ENCODE data around the gene URB1. TPM values are rescaled to one million over a fixed set of nuclear protein-coding genes. Genes with fewer than 3 reads are reported as not detected.

The URB1 gene
- total RNA-seq, 1 donor from 2014 or later = 11.6 TPM

DNA sequence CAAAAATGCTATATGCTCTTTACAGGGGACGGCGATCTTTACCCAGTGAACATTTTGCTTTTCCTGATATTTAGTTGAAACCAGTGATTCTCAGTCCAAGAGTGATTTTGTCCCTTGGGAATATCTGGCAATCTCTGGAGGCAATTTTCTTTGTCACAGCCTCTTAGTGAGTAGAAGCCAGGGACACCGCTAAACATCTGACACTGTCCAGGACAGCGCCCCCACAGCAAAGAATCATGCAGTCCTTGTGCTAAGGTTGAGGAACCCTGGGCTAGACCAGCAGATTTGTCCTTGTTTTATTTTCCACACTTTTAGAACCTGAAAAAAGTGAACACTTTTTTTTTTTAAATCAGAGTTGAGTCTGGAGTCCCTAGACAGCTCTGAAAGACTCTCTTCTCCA, 32.8 kb upstream of the URB1 start:
- H3K4me3 ChIP-seq (ENCODE audit: low read depth, low read length) = no peak overlapping the region
- no peak for DNase-seq (ENCODE audit: low read depth)
- TF ChIP-seq, protein P1, sequence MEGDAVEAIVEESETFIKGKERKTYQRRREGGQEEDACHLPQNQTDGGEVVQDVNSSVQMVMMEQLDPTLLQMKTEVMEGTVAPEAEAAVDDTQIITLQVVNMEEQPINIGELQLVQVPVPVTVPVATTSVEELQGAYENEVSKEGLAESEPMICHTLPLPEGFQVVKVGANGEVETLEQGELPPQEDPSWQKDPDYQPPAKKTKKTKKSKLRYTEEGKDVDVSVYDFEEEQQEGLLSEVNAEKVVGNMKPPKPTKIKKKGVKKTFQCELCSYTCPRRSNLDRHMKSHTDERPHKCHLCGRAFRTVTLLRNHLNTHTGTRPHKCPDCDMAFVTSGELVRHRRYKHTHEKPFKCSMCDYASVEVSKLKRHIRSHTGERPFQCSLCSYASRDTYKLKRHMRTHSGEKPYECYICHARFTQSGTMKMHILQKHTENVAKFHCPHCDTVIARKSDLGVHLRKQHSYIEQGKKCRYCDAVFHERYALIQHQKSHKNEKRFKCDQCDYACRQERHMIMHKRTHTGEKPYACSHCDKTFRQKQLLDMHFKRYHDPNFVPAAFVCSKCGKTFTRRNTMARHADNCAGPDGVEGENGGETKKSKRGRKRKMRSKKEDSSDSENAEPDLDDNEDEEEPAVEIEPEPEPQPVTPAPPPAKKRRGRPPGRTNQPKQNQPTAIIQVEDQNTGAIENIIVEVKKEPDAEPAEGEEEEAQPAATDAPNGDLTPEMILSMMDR (conservative IDR thresholded peaks at IDR 0.05; ENCODE audit: low read depth, low read length) = no peak

DNA sequence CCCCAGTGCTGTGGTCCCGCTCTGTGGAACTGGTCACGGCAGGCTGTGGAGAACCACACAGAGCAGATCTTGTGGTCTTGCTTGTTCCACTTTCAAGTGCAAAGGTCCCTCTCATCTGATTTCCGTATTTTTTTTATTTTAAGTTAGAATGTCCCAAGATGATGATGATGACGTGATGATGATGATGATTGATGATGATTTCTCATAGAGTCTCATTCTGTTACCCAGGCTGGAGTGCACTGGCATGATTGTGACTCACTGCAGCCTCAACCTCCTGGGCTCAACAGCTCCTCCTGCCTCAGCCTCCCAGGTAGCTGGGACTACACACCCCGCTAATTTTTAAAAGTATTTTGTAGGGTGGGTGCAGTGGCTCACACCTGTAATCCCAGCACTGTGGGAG, 31.9 kb upstream of the URB1 start:
- TF ChIP-seq, protein P1 (conservative IDR thresholded peaks at IDR 0.05; ENCODE audit: low read depth, low read length) = no peak
- no peak overlapping the region for H3K4me3 ChIP-seq (ENCODE audit: low read depth, low read length)
- no peak for DNase-seq (ENCODE audit: low read depth)

DNA sequence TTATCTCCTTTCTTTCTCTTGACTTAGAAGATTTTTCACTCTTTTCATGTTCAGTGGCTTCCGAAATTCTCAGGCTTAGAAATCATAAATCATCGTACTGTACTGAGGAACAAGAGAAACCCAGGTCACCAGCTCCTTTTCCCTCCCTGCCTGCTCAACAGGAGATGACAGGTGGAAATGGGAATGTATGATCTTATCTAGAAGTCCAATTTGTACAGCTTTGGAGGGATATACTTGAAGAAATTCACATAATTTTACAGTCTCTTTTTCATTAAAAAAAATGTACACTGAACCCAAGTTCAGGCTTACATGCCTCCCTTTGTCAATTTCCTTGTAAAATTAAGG, 31.4 kb upstream of the URB1 start:
- TF ChIP-seq, protein P1 (conservative IDR thresholded peaks at IDR 0.05; ENCODE audit: low read depth, low read length) = no peak
- no peak overlapping the region for H3K4me3 ChIP-seq (ENCODE audit: low read depth, low read length)
- DNase-seq (ENCODE audit: low read depth) = no peak

GRCh38 chr21:32423320-32424190, 30.7 kb upstream of the URB1 start:
- TF ChIP-seq, protein P1 (conservative IDR thresholded peaks at IDR 0.05; ENCODE audit: low read depth, low read length) = no peak
- H3K4me3 ChIP-seq (ENCODE audit: low read depth, low read length) = no peak overlapping the region
- DNase-seq (ENCODE audit: low read depth) = no peak

GRCh38 chr21:32422064-32422463, 29.3 kb upstream of the URB1 start:
- TF ChIP-seq, protein P1 (conservative IDR thresholded peaks at IDR 0.05; ENCODE audit: low read depth, low read length) = no peak
- no peak overlapping the region for H3K4me3 ChIP-seq (ENCODE audit: low read depth, low read length)
- DNase-seq (ENCODE audit: low read depth) = no peak

GRCh38 chr21:32418146-32418545, 25.3 kb upstream of the URB1 start:
- TF ChIP-seq, protein P1 (conservative IDR thresholded peaks at IDR 0.05; ENCODE audit: low read depth, low read length) = no peak
- H3K4me3 ChIP-seq (ENCODE audit: low read depth, low read length) = no peak overlapping the region
- no peak for DNase-seq (ENCODE audit: low read depth)

All from epithelial cell of proximal tubule (primary cell).